Measurements from ENCODE around the gene RASAL2.

Gene RASAL2

GRCh38 chr1:178438432-178438831 is 344.5 kb downstream of the RASAL2 start:
- no peak overlapping the region for H3K27ac Mint-ChIP-seq
- H3K4me3 Mint-ChIP-seq, result no peak overlapping the region
- H3K27me3 Mint-ChIP-seq, result no peaks in the 10 kb centered on the region
- H3K9me3 Mint-ChIP-seq, result peaks cover 0 to 2% of the 10 kb centered on the region in 2 donors
- ATAC-seq (replicated peaks) (no peak), DNase-seq (no peak)
- H3K4me1 Mint-ChIP-seq, result no peaks in the 10 kb centered on the region
- H3K36me3 Mint-ChIP-seq, result no peaks in the 10 kb centered on the region

- H3K9me3 Mint-ChIP-seq, result peaks cover 0 to 2% of the 10 kb centered on the region in 2 donors
- H3K4me1 Mint-ChIP-seq, result peaks cover 0 to 5% of the 10 kb centered on the region in 2 donors
- no peak overlapping the region for H3K4me3 Mint-ChIP-seq
Observed at GRCh38 chr1:178442925-178443324, 349.0 kb downstream of the RASAL2 start.

DNA sequence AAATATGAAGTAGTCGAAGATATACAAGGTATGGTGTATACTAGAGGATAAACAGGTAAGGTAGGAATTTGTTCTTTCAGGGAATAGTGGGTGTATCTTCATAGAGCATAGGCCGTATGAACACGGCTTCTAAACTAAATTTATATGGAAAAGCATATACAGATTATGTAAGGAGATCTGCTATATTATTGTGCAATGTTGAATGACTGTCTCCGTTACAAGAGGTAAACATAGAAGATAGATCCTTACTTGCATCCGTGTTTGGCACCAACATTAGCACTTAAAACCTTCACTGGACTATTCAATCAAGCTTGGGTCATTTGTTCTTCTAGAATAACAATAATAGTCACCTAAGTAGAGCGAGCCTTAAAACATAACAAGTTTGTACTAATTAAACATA is 357.0 kb downstream of the RASAL2 start:
- Mint-ChIP-seq H3K9me3 (no peaks in the 10 kb centered on the region), H3K4me3 (no peak overlapping the region), H3K4me1 (peaks cover 0 to 5% of the 10 kb centered on the region in 2 donors), H3K36me3 (no peaks in the 10 kb centered on the region), H3K27me3 (no peaks in the 10 kb centered on the region), H3K27ac (no peak overlapping the region)
- no peak for ATAC-seq (replicated peaks)
- DNase-seq, result no peak

More at GRCh38 chr1:178442925-178443324, 349.0 kb downstream of the RASAL2 start:
- Mint-ChIP-seq H3K27ac (no peak overlapping the region), H3K36me3 (no peaks in the 10 kb centered on the region), H3K27me3 (no peaks in the 10 kb centered on the region)
- no peak for DNase-seq
- no peak for ATAC-seq (replicated peaks)

DNA sequence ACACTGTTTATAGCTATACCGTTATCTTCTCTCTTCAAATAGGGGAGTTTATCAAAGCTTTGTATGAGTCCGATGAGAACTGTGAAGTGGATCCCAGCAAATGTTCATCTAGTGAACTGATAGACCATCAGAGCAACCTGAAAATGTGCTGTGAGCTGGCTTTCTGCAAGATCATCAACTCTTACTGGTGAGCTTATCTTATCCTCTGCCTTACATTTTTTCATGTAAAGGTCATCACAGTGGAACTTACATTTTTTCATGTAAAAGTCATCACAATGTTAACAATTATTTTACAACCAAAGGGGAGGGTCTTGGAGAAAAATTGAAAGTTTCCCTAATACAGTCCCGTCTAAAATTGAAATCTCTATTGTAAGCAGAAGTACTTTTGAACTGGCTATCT is 357.6 kb downstream of the RASAL2 start:
- ATAC-seq (replicated peaks), result no peak
- Mint-ChIP-seq H3K27me3 (no peaks in the 10 kb centered on the region), H3K36me3 (no peaks in the 10 kb centered on the region), H3K9me3 (peaks cover 0 to 1% of the 10 kb centered on the region in 2 donors), H3K27ac (no peak overlapping the region), H3K4me1 (peaks cover 0 to 5% of the 10 kb centered on the region in 2 donors), H3K4me3 (no peak overlapping the region)
- DNase-seq, result no peak

- Mint-ChIP-seq H3K4me3 (no peak overlapping the region), H3K9me3 (peaks cover 0 to 1% of the 10 kb centered on the region in 2 donors), H3K4me1 (peaks cover 0 to 5% of the 10 kb centered on the region in 2 donors), H3K27me3 (no peaks in the 10 kb centered on the region), H3K27ac (no peak overlapping the region), H3K36me3 (no peaks in the 10 kb centered on the region)
- no peak for ATAC-seq (replicated peaks)
- DNase-seq, result no peak
Observed at GRCh38 chr1:178452013-178452412, 358.1 kb downstream of the RASAL2 start.

DNA sequence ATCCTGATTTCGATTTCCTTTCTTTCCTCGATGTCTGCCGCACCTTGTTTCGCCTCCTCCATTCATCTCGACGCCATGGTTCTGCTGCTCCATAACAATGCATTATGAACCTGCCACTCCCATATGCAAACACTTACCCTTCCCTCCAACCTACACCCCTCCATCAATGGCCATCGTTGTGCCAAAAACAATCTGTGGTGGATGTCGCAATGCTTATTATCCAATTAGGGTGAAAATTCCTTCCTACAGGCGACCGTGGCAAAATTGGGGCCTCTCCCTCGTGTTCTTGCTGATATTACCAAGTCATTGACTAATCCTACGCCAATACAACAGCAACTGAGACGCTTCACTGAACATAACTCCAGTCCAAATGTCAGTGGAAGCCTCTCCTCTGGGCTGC is 362.6 kb downstream of the RASAL2 start:
- H3K27ac Mint-ChIP-seq, result no peak overlapping the region
- H3K9me3 Mint-ChIP-seq, result peaks cover 0 to 1% of the 10 kb centered on the region in 2 donors
- ATAC-seq (replicated peaks) (no peak), DNase-seq (no peak)
- no peak overlapping the region for H3K4me3 Mint-ChIP-seq
- peaks cover 0 to 2% of the 10 kb centered on the region in 2 donors for H3K4me1 Mint-ChIP-seq
- H3K36me3 Mint-ChIP-seq, result no peaks in the 10 kb centered on the region
- no peaks in the 10 kb centered on the region for H3K27me3 Mint-ChIP-seq

GRCh38 chr1:178457651-178458050 is 363.7 kb downstream of the RASAL2 start:
- DNase-seq (no peak), ATAC-seq (replicated peaks) (no peak)
- no peaks in the 10 kb centered on the region for H3K27me3 Mint-ChIP-seq
- peaks cover 0 to 1% of the 10 kb centered on the region in 2 donors for H3K9me3 Mint-ChIP-seq
- peaks cover 0 to 2% of the 10 kb centered on the region in 2 donors for H3K4me1 Mint-ChIP-seq
- no peak overlapping the region for H3K27ac Mint-ChIP-seq
- no peak overlapping the region for H3K4me3 Mint-ChIP-seq
- no peaks in the 10 kb centered on the region for H3K36me3 Mint-ChIP-seq

- no peak for DNase-seq
Observed at GRCh38 chr1:178458203-178458602, 364.3 kb downstream of the RASAL2 start.

DNA sequence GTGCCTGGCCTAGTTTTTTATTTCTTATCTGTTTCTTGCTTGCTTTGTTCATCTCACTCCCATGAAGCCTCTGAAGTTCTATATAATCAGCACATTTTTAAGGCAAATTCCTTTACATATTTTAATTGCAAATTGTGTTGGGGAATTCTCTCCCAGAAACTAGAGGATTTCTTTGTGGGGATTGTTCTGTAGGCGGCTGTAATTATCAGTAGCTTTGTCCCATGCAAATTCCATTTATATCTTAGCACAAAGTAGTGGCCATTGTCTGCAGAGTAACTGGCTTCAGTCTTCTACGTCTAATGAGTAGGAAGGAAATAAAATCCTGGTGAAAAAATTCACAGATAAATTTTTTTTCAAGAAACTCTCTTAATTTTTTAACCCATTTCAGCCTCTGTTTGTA is 367.2 kb downstream of the RASAL2 start:
- Mint-ChIP-seq H3K9me3 (peaks cover 0 to 1% of the 10 kb centered on the region in 2 donors), H3K36me3 (no peaks in the 10 kb centered on the region), H3K27me3 (no peaks in the 10 kb centered on the region), H3K27ac (no peak overlapping the region), H3K4me3 (no peak overlapping the region), H3K4me1 (peaks cover 0 to 4% of the 10 kb centered on the region in 2 donors)
- no peak for DNase-seq
- no peak for ATAC-seq (replicated peaks)

More at GRCh38 chr1:178458203-178458602, 364.3 kb downstream of the RASAL2 start:
- Mint-ChIP-seq H3K27me3 (no peaks in the 10 kb centered on the region), H3K4me3 (no peak overlapping the region), H3K9me3 (peaks cover 0 to 1% of the 10 kb centered on the region in 2 donors), H3K4me1 (peaks cover 0 to 2% of the 10 kb centered on the region in 2 donors), H3K36me3 (no peaks in the 10 kb centered on the region), H3K27ac (no peak overlapping the region)
- no peak for ATAC-seq (replicated peaks)

DNA sequence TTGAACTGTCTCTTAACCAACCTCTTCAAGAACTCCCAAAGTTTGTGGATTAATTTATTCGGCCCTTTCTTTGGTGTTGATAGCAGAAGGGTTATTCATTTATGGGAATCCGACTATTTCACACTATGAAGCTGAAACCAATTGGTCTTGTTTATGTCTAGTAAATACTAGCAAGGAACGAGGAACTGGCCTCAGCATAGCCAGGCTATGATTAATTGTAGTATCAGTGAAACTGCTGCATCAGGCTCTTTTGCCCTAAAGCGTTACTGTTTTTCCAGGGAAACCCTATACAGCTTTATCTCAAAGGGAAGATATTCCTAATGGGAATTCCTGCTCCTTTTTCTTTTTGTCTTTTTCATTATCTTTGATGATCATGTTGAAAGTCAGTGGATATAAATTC is 367.8 kb downstream of the RASAL2 start:
- H3K4me3 Mint-ChIP-seq, result no peak overlapping the region

DNA sequence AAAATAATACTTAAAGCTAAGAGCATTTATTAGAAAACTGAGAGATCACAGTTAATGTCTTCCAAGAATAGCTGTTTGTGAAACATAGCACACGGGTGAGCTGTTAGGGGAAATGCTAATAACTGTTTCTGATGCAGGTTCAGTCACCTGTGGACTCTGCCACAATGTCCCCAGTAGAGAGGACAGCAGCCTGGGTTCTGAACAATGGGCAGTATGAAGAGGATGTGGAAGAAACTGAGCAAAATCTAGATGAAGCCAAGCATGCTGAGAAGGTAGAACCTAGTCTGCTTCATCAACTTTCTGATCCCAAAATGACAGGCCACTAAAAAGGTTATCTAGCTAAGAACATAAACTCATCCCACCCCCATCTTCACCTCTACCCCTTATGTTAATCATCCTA is 370.2 kb downstream of the RASAL2 start:
- no peak for DNase-seq
- no peaks in the 10 kb centered on the region for H3K27me3 Mint-ChIP-seq
- ATAC-seq (replicated peaks), result peak; percentile 91 to 94

More for the DNA sequence above, 367.8 kb downstream of the RASAL2 start:
- H3K27ac Mint-ChIP-seq, result no peak overlapping the region
- DNase-seq (no peak), ATAC-seq (replicated peaks) (no peak)
- H3K27me3 Mint-ChIP-seq, result no peaks in the 10 kb centered on the region
- H3K9me3 Mint-ChIP-seq, result no peaks in the 10 kb centered on the region
- peaks cover 0 to 4% of the 10 kb centered on the region in 2 donors for H3K4me1 Mint-ChIP-seq
- no peaks in the 10 kb centered on the region for H3K36me3 Mint-ChIP-seq

GRCh38 chr1:178464566-178464965 is 370.7 kb downstream of the RASAL2 start:
- ATAC-seq (replicated peaks), result no peak
- Mint-ChIP-seq H3K9me3 (no peaks in the 10 kb centered on the region), H3K4me3 (no peak overlapping the region), H3K36me3 (no peaks in the 10 kb centered on the region), H3K27me3 (no peaks in the 10 kb centered on the region), H3K4me1 (peaks cover 0 to 2% of the 10 kb centered on the region in 2 donors), H3K27ac (no peak overlapping the region)
- no peak for DNase-seq

More for the DNA sequence above, 370.2 kb downstream of the RASAL2 start:
- H3K36me3 Mint-ChIP-seq, result no peaks in the 10 kb centered on the region
- no peak overlapping the region for H3K27ac Mint-ChIP-seq
- H3K4me1 Mint-ChIP-seq, result peaks cover 0 to 2% of the 10 kb centered on the region in 2 donors
- H3K4me3 Mint-ChIP-seq, result no peak overlapping the region
- no peaks in the 10 kb centered on the region for H3K9me3 Mint-ChIP-seq

DNA sequence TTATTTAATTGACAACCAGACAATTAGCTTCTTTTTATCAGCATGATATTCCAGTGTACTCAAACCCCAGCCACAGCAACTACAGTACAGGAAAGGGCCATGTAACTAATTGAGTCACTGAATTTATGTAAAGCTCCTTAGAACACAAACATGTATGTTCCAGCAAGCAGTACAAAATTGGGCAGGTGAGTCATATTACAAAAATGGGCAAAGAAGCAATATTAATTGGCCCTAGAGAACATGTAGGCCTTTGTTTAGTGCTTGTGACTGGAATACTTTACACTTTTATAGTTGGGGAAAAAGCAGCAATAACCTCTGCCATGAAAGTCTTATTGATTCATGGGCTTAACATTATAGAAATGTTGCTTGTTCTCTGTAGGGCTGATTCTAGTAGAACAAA is 371.1 kb downstream of the RASAL2 start:
- peaks cover 0 to 2% of the 10 kb centered on the region in 2 donors for H3K4me1 Mint-ChIP-seq
- no peaks in the 10 kb centered on the region for H3K27me3 Mint-ChIP-seq
- H3K36me3 Mint-ChIP-seq, result no peaks in the 10 kb centered on the region
- ATAC-seq (replicated peaks) (no peak), DNase-seq (no peak)
- no peaks in the 10 kb centered on the region for H3K9me3 Mint-ChIP-seq
- no peak overlapping the region for H3K27ac Mint-ChIP-seq
- H3K4me3 Mint-ChIP-seq, result no peak overlapping the region

DNA sequence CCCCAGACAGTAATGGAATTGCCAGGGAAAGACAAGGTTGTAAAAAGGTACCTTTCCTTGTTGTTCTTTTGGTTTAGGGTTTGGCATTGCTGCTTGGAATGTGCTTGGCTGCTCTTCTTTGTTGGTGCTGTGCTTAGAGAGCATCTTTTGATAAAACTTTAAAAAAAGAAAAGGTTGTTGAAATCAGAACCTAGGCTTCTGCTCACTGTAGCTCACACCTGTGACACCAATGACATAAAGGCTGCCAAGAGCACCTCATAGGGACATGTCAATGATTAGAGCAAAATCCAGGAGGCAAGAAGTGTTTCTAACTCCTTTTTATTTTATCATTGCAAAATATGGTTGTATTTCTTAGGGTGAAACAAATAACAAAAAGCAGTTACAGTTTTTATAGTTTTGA is 373.9 kb downstream of the RASAL2 start:
- Mint-ChIP-seq H3K27ac (no peak overlapping the region), H3K36me3 (no peaks in the 10 kb centered on the region), H3K4me3 (no peak overlapping the region), H3K9me3 (no peaks in the 10 kb centered on the region), H3K4me1 (peaks cover 4 to 7% of the 10 kb centered on the region in 2 donors), H3K27me3 (no peaks in the 10 kb centered on the region)
- no peak for ATAC-seq (replicated peaks)
- no peak for DNase-seq

DNA sequence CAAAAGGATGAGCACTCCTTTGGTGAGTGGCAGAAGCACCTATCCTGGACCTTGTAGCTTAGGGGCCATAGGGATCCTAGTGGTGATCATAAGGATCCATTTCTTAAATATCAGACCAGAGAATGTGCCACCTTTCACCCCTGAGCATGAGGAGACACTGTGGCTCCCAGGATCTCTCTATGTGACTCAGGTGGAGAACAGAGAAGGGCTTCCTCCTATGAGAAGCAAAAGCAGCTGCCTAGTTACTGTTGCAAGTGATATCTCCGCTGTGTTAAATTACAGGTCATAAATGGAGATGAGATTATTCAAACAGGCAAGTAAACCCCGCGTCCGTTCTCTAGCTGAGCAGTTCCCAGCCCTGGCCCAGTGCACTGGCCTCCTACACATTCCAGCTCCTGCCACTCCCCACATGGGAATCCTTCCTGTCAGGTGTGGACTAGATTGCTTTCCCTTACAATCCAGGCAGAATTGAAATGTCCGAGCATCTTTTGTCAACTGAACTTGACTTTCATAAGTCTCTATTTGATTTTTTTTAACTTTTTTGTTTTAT is 376.6 kb downstream of the RASAL2 start:
- DNase-seq (no peak), ATAC-seq (replicated peaks) (no peak)
- no peaks in the 10 kb centered on the region for H3K36me3 Mint-ChIP-seq
- peaks cover 2 to 7% of the 10 kb centered on the region in 2 donors for H3K4me1 Mint-ChIP-seq
- H3K27me3 Mint-ChIP-seq, result no peaks in the 10 kb centered on the region
- H3K27ac Mint-ChIP-seq, result no peak overlapping the region
- no peak overlapping the region for H3K4me3 Mint-ChIP-seq
- no peaks in the 10 kb centered on the region for H3K9me3 Mint-ChIP-seq

Measured in stimulated activated naive B cell treated with anti-CD40 and anti-IgM and Interleukin-4, amounts not matched to agents 10 μg/mL and 1 μg/mL and 100 μg/mL, for 72 hours (primary cell).